22Rv1 (cell line): ENCODE measurements around the gene COLEC12.

Experiments
- H3K27ac ChIP-seq: fragments of 450-650 bp; 2 replicates; pipeline ENCODE4 v1.5.1; 2017
- CTCF ChIP-seq: fragments of 450-650 bp; IDR thresholded peaks from 2 replicates; pipeline ENCODE4 v1.5.1; 2017; ENCODE audit warnings: mild to moderate bottlenecking
- ZFX ChIP-seq: fragments of 450-650 bp; IDR thresholded peaks from 2 replicates; pipeline ENCODE4 v1.6.1; 2017; ENCODE audit warnings: antibody characterized with exemption, borderline replicate concordance

Gene COLEC12

GRCh38 chr18:493986-494983 lies 6.2 kb downstream of the COLEC12 start:
- TF ChIP-seq CTCF = no peak
- no peak for TF ChIP-seq ZFX
- H3K27ac ChIP-seq = no peak overlapping the region

GRCh38 chr18:492451-492850 lies 8.1 kb downstream of the COLEC12 start:
- no peak overlapping the region for H3K27ac ChIP-seq
- no peak for TF ChIP-seq ZFX
- TF ChIP-seq CTCF = no peak

GRCh38 chr18:490624-491023 lies 9.9 kb downstream of the COLEC12 start:
- no peak overlapping the region for H3K27ac ChIP-seq
- TF ChIP-seq ZFX = no peak
- no peak for TF ChIP-seq CTCF

- H3K27ac ChIP-seq = no peak overlapping the region
- TF ChIP-seq ZFX (no peak), CTCF (no peak)
These were observed 10.5 kb downstream of the COLEC12 start for GRCh38 chr18:490024-490366.

- no peak overlapping the region for H3K27ac ChIP-seq
- TF ChIP-seq ZFX (no peak), CTCF (no peak)
These were observed 11.1 kb downstream of the COLEC12 start for GRCh38 chr18:489244-490023.

- H3K27ac ChIP-seq = no peak overlapping the region
- TF ChIP-seq ZFX (no peak), CTCF (no peak)
These were observed 13.4 kb downstream of the COLEC12 start for GRCh38 chr18:486929-487740.
